HFF-Myc (cell line): ENCODE measurements around the gene DLEC1.

Source experiments
- DNase-seq: peaks from one replicate; pipeline ENCODE4 v3.0.0-alpha.2; 2011; ENCODE audit warnings: low read depth; ENCODE audit errors: extremely low read depth
- H3K4me3 ChIP-seq: replicated peaks from 2 replicates; pipeline ENCODE4 v1.5.1; 2011; ENCODE audit warnings: low read depth, mild to moderate bottlenecking, control low read depth, low read length
- TF ChIP-seq, protein P1 (sequence below): IDR thresholded peaks from 2 replicates; pipeline ENCODE4 v1.5.1; 2012; ENCODE audit warnings: mild to moderate bottlenecking, low read depth, low read length, control low read depth; ENCODE audit errors: missing control alignments

The DLEC1 gene

DNA sequence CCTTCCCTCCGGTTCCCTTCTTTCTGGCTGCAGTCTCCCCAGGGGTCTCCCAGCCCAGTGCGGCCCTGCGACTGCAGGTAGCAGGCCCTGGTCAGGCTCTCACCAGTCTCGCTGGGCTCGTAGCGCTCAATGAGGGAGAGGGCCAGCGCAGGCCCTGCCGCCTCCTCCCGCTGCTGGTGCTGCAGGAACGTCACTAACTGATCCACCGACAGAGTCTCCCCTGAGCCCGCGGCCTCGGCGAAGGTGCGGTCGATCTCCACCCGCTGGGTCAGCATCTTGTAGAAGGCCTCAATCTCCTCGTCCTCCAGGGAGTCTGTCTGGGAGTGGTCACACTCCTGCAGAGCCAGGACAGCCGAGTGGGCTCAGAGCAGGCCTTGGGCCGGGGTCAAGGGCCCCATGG, 27.9 kb upstream of the DLEC1 start:
- no peak for DNase-seq
- no peak overlapping the region for H3K4me3 ChIP-seq
- TF ChIP-seq, protein P1, sequence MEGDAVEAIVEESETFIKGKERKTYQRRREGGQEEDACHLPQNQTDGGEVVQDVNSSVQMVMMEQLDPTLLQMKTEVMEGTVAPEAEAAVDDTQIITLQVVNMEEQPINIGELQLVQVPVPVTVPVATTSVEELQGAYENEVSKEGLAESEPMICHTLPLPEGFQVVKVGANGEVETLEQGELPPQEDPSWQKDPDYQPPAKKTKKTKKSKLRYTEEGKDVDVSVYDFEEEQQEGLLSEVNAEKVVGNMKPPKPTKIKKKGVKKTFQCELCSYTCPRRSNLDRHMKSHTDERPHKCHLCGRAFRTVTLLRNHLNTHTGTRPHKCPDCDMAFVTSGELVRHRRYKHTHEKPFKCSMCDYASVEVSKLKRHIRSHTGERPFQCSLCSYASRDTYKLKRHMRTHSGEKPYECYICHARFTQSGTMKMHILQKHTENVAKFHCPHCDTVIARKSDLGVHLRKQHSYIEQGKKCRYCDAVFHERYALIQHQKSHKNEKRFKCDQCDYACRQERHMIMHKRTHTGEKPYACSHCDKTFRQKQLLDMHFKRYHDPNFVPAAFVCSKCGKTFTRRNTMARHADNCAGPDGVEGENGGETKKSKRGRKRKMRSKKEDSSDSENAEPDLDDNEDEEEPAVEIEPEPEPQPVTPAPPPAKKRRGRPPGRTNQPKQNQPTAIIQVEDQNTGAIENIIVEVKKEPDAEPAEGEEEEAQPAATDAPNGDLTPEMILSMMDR, result no peak

DNA sequence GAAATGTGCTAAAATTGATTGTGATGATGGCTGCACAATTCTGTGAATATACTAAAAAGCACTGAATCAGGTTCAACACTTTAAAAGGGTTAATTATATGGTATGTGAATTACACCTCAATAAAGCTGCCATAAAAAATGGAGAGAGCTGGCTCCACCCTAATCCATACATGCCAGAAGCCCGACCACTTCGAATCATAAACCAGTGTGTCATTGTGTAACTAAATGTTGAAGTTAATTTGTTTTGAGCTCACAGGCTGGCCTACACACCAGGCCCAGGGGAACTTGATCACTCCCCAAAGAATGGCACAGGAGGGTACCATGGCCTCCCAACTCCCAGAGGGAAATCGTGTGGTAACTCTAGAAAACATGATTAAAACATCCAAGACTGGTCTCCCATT, 23.5 kb upstream of the DLEC1 start:
- TF ChIP-seq, protein P1, result no peak
- no peak overlapping the region for H3K4me3 ChIP-seq
- DNase-seq, result no peak

DNA sequence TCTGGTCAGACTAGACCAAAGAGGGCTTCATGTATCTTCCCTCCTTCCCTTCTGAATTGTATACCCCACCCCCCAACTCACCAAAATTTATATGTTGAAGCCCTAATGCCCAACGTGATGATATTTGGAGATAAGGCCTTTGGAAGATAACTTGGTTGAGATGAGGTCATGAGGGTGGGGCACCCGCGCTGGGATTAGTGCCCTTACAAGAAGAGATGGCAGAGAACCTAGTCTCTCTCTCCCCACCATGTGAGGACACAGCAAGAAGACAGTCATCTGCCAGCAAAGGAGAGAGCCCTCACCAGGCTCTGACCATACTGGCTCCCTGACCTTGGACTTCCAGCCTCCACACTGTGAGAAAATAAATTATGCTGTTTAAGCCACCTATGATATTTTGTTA, 23.0 kb upstream of the DLEC1 start:
- TF ChIP-seq, protein P1, result no peak
- DNase-seq, result no peak
- H3K4me3 ChIP-seq, result no peak overlapping the region

DNA sequence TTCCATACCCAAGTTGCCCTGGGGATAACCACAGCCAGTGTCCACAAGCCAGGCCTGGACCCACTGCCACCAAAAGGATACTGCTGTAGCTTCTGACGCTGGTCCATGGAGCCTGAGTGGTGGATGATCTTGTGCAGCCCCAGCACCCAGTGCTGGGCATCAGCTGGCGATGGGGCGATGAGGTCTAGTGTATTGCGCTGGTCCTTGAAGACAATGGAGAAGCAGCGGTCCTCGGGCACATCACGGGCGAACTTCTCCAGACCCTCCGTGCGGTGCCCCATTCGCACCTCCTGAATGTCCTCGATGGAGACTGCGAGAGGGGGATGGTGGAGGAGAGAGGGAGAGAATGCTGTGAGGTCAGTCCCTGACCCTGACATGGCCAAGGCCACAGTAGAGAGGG, 22.6 kb upstream of the DLEC1 start:
- no peak for DNase-seq
- TF ChIP-seq, protein P1, result no peak
- no peak overlapping the region for H3K4me3 ChIP-seq

DNA sequence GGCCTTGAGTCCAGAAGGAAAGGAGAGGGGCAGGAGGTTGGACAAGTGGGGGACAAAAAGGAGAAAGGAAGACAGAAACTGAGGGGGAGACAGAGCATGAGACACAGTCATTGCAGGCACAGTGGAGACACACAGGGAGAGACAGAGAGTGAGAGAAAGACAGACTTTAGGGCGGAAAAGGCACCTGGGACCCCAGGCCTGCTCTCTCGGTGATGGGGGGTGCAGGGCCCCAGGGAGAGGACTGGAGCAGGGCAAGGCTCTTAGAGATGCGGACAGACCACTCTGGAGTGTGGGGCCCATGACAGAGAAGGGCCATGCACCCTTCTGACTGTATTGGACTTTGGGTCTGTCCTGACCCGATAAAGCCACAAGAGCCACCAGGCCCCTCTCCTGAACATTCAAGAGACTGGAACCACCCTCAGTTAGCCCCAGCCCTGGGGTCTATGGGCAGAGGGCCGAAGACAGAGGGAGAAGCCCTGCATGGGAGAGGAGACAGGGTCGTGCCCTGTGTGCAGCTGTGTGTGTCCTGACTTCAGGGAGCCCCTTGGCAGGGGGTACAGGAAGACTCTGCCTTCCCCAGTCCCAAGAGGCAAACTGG, 22.1 kb upstream of the DLEC1 start:
- DNase-seq, result no peak
- H3K4me3 ChIP-seq, result no peak overlapping the region
- TF ChIP-seq, protein P1, result no peak

DNA sequence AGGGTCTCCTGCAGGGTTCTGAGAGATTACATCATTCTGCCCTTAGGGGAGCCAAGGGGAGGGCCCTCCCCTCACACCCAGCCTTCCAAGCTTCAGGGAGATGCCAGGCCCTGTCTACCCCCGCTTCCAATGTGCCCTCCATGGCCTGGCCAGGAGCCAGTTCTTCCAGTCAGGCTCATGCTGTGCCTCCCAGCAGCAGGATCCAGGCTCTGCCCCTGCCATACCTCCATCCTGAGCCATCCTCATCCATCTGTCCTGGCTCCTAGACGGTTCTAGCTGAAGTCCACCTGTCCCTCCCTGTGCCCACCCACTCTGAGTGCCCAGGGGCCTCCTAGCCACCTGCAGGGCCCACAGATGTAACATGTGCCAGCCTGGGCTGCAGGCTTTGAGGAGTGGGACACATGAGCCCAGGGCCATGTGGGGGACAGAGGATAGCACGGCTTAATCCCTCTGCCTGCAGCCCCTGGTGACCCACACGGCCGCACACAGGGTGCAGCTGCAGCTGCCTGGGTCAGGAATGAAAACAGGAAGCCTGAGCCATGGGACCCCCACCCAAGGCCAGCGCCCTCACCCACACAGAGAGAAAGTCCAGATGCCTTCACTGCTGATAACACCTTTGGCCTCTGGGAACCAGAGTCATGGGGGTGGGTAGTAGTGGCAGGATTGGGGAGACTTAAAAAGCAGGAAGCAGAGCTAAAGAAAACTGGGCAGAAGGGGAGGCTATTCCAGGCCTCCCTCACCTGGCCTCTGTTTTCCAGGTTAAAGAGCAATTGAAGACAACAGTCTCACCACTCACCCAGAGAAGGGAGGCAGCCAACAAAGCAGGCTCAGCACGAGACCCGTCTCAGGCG, 21.3 kb upstream of the DLEC1 start:
- H3K4me3 ChIP-seq, result no peak overlapping the region
- no peak for DNase-seq
- TF ChIP-seq, protein P1, result no peak
